Left colon (tissue), 2 donors: Measurements from ENCODE around the gene HSP90AA1. TPM values are rescaled to one million over a fixed set of nuclear protein-coding genes. Genes with fewer than 3 reads are reported as not detected.
"Not testable (repeated sequence)": the region's sequence is repeated elsewhere in the genome, so short reads cannot be mapped to it uniquely, and the experiment has no call there.

Source experiments
- ATAC-seq: fragments of 200-7000 bp; cut with Tn5 transposase; one replicate; pipeline ENCODE4 v1.9.1; 2020; ENCODE audit warnings: mild to moderate bottlenecking, moderate library complexity
- DNase-seq, 2 donors: peaks; one replicate each; pipeline ENCODE4 v3.0.0-alpha.2; 2020
- intact Hi-C, 2 donors: fragments of 100-400 bp; cut with DNase I in 1 of 2; cut with micrococcal nuclease in 1 of 2; formaldehyde crosslinking; loops; one replicate each; pipeline versions ENCODE4 v1.11.2 to v1.14.0; 2022; cut with DNase I, micrococcal nuclease
- total RNA-seq, 2 donors: library from RNA; stranded (reverse); fragmentation: NEBNext Ultra II Directional; extraction: Animal tissue kit (Norgen Biotek cat#: 25700); gene quantifications; one replicate each; pipeline ENCODE4 v1.2.1, GENCODE V29; 2021
- donor health status: DM: no; HTN: no; CAD: no.
- donor health status: DM: yes; HTN: yes; CAD: no.

The HSP90AA1 gene
- total RNA-seq, 2 donors from 2014 or later, result 182 to 274 TPM

DNA sequence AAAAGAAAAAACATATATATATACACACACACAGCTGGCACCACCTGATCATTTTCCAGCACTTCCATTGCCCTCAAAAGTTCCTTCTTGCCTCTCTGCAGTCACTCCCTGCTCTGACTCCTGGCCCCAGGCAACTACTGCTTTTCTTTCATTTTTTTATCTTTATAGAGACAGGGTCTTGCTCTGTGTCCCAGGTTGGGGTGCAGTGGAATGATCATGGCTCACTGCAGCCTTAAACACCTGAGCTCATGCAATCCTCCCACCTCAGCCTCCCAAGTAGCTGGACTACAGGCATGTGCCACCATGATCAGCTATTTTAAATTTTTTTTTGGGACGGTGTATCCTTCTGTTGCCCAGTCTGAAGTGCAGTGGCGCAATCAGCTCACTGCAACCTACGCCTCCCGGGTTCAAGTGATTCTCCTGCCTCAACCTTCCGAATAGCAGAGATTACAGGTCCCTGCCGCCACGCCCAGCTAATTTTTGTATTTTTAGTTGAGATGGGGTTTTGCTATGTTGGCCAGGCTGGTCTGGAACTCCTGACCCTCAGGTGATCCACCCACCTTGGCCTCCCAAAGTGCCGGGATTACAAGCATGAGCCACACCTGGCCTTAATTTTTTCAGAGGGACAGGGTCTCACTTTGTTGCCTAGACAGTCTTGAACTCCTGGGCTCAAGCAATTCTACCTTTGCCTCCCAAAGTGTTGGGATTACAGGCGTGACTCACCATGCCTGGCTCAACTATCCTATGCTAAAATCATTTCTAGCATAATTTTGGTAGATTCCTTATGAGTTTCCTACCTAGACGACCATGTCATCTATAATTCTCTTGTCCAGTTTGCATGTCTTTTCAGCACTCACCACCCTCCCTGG, 7.8 kb downstream of the HSP90AA1 start:
- DNase-seq, result no peak

DNA sequence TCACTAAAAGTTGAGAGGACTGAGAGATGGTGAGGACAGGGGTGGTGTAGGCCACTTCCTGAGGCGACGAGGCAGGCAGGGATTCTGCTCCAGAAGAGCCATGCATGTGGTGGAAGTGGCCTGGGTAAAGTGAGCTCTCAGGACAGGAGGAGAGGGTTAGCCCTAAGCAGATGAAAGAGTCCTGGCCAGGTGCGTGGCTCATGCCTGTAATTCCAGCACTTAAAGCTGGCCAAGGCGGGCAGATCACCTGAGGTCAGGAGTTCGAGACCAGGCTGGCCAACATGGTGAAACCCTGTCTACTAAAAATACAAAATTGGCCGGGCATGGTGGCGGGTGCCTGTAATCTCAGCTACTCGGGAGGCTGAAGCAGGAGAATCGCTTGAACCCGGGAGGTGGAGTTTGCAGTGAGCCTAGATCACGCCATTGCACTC, 8.5 kb downstream of the HSP90AA1 start:
- DNase-seq, intact Hi-C loops: not testable (repeated sequence)
- peak; percentile 16 for ATAC-seq

More for the DNA sequence above, 7.8 kb downstream of the HSP90AA1 start:
- ATAC-seq, result peak; percentile 12
- intact Hi-C loops, result no loop called here

DNA sequence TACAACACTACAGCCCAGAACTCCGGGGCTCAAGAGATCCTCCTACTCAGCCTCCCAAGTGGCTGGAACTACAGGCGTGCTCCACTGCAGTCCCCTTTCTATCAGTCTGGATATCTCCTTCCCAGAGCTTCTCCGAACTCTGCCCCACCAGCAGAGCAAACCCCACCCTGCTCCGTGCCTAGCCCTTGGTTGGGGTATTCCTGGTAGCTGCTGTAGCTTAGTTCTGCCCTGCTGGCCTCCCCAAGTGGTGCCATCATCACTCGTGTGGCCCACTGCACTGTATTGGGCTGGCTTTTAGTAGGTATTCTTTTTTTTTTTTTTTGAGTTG, 9.5 kb downstream of the HSP90AA1 start:
- ATAC-seq, result peak; percentile 9
- no peak for DNase-seq
- intact Hi-C loops, result no loop called here

DNA sequence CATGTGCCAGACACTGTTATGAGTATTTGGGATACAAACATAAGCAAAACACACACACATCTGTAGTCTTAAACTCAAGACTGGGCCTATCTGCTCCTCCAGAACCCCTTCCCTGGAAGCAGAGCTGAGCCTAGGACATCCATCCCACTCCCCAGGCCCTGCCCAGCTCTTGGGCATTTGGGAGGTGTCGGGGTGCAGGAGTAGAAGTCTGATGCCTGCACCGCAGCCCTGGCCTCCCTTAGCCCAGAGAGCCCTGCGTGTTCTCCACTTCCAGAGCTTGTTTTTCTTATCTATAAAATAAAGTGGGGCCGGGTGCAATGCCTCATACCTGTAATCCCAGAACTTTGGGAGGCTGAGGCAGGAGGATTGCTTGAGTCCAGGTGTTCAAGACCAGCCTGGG, 11.7 kb downstream of the HSP90AA1 start:
- intact Hi-C loops, result no loop called here
- ATAC-seq, result no peak
- no peak for DNase-seq

DNA sequence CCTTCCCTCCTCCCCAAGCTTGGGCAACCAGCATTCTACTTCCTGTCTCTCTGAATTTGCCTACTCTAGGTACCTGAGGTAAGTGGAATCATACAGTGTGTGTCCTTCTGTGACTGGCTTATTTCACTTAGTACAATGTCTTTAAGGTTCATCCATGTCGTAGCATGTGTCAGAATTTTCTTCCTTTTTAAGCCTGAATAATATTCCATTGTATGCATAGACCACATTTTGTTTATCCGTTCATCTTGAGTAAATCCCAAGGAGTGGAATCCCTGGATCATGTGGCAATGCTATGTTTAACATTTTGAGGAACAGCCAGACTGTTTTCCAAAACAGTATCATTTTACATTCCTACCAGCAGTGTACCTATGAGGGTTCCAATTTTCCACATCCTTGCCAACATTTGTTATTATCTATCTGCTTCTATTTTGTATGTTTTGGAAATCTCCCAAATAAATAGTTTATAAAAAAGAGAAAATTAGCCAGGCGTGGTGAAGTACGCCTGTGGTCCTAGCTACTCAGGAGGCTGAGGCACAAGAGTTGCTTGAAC, 12.4 kb downstream of the HSP90AA1 start:
- intact Hi-C loops, result no loop called here
- no peak for ATAC-seq
- DNase-seq, result no peak

DNA sequence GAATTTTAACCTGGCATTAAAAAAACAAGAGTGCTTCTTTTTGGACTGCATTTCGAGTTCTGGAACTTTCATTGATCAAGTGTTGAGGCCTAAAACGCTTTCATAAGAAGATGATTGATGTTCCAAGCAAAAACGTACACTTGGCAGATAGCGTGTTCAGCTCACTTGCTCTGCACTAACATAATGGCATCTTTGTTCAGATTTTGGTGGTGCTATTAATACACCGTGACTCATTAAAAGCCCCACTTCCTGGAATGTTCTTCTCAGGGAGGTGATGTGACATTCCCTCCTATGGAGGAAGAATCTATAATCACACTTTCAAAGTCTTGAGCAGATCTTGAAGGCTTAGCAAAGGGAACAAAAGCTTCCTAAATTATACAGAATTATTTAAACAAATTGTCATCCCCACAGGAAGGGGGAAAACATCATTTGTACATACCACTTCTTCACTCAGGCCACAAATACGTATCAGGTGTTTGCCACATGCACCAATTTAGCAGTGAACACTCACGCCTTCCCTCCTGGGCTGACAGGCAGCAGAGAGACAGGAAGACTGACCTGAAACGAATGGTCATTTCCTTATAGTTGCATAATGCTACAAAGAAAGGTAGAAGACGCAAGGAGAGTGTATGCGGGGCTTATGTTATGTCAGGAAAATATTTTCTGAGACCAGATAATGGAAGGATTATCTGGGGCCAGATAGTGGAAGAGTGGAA, 15.4 kb downstream of the HSP90AA1 start:
- intact Hi-C loops, result no loop called here
- DNase-seq (no peak), ATAC-seq (no peak)

DNA sequence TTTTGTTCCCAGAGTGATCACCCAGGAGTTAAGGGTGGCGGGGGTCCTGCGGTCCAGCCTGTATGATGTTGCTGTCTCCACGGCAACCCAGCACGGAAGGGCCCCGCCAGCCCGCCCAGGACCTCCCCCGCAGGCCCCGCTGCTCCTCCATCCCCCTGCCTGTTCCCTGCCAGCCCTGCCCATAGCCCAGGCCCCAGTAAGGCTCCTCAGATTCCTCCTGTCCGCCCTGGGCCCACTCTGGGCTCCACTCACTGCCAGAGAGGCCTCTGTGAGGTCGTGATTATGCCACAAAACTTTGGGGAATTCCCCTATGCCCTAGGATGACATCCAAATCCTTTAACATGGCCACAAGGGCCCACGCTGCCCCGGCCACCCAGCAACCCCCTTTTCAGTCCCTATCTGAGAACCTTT, 20.8 kb downstream of the HSP90AA1 start:
- no peak for DNase-seq
- no peak for ATAC-seq
- intact Hi-C loops, result no loop called here

DNA sequence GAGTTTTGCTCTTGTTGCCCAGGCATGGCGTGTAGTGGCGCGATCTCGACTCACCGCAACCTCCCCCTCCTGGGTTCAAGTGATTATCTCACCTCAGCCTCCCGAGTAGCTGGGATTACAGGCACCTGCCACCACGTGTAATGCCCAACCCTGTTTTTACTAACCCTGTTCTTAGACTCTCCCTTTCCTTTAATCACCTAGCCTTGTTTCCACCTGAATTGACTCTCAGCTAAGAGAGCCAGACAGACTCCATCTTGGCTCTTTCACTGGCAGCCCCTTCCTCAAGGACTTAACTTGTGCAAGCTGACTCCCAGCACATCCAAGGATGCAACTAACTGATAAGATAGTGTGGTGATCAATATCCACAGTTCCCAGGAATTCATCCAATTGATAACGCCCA, 22.3 kb downstream of the HSP90AA1 start:
- ATAC-seq, DNase-seq, intact Hi-C loops: not testable (repeated sequence)

DNA sequence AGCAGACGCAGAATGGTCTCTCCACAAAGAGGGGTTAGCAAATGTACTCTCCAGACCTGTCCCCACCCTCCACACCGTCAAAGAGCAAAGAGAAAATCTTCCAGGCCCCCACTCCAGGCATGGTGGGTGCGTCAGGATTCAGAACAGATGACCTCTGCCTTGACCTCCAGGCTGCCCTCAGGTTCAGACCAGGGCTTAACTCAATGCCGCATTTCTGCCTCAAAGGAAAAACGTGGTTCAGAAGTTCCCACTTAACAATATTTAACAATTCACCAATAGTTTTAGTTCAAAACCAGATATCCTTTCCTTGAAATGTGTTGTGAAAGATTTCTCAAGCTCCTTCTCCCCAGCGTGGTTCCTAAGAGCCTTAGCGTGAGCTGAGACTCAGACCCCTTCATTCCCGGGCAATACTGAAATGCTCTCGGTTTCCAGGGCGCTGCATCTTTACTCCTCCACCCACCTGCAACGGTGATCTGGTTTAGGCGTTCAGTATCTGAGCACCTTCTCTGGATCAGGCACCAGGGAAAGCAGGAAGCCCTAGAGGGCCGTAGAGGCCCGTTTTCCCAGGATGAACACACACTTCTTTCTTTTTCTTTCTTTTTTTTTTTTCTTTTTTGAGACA, 22.9 kb downstream of the HSP90AA1 start:
- intact Hi-C loops, result no loop called here
- ATAC-seq, result no peak
- DNase-seq, result no peak

DNA sequence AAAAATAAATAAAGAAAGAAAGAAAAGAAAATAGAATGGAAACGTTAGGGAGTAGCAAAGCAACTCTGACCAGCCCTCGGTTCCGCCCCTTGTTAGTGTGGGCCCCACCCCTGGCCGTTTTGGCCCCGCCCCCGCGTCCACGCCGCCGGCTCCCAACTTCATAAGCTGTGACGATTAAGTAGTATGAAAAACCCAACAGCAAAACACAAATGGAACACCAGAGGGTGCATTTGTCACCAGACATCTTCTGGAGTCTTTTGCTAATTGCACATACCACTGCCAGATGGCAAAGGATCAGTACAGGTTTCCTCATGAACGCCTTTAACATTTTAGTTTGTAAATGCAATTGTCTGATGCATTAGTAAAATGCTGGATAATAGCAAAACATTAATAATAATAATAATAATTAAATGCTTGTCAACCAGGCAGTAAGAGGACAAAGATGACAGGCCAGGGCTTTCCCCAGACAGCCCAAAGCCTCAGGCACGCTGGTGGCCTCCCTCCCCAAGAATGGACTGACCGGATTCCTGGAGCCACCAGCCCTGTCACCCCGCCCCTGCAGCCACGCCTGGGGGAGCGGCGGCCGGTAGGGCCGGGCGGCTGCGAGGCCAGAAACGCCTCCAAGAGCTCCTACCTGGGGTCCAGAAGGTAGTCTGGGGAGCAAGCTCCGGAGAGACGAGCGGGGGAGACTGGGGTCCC, 23.6 kb downstream of the HSP90AA1 start:
- intact Hi-C loops, result no loop called here
- ATAC-seq (peak; percentile 95), DNase-seq (peak; percentile 83 to 91)

DNA sequence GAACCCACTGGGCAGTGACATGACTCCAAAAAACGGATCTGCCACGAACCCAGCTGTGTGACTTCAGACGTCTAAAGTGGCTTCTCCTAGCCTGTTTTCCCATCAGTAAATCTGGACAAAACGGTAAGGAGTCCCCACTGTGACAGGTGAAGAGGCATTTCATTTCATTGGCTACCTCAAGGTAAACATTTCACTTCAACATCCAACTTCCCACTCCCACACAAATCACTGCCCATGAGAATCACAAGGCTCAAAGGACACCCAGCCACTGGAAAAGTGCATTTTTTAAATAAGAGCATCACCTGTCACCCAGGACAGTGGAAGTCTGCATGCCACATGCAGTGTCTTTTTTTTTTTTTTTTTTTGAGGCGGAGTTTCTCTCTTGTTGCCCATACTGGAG, 27.9 kb downstream of the HSP90AA1 start:
- intact Hi-C loops, result no loop called here
- ATAC-seq (no peak), DNase-seq (no peak)

DNA sequence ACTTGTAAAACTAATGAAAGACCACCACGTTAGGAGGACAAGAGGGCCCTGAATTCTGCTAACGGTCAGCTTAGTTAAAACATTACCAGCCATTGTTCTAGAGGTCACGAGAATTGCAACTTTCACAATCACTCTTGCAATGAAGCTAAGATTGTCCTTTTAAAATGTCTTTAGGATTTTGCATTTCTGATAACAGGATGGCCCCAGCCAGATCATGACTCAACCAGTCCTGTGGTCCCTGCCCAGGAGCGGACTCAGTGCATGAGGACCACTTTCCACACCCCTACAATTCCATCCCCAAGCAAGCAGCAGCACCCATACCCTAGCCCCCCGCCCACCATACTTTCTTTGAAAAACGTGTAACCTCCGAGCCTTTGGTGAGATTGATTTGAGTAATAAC, 28.7 kb downstream of the HSP90AA1 start:
- DNase-seq, result no peak
- no peak for ATAC-seq
- intact Hi-C loops, result no loop called here

DNA sequence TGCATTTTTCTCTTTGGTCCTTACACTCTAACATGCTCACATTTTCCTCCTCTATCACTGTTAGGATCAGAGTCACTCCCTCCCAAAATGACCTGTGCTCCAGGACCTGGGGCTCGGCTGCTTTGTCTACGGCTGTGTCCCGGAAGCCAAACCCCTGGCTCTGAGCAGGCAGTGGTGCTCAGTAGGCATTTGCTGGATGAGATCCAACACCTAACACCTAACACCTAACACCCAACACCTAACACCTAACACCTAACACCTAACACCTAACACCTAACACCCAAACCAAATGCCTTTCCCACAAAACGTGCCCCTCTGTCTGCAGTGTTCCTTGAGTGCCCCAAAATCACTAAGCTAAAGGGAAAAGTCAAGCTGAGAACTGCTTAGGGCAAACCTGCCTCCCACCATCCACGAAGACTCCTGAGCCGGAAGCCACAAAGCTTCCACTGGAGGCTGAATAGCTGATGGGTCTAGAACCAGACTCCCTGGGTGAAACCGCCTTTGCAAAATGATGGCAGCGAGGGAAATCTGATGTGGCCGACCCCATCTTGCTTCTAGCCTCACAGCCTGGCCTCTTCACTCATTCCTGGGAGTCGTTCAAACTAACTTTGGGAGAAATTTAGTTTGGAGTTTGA, 29.2 kb downstream of the HSP90AA1 start:
- no peak for DNase-seq

DNA sequence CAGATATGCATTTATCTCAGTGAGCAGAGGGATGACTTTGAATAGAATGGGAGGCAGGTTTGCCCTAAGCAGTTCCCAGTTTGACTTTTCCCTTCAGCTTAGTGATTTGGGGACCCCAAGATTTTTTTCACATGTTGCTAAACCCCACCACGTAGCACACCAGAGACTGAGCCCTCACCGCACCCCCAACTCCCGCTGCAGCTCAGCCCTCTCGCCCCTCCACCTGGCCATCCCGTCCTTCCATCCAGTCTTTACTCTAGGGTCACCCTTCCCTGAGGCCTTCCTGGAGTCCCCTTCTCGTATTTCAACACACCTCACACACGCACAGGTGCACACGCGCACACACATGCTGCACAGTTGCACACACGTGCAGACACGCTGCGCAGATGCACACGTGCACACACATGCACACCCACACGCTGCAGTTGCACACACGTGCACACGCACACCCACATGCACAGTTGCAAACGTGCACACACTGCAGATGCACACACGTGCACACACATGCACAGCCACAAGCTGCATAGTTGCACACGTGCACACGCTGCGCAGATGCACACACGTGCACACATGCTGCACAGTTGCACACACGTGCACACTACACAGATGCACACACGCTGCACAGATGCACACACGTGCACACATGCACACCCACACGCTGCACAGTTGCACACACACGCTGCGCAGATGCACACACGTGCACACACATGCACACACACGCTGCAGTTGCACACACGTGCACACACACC, 30.0 kb downstream of the HSP90AA1 start:
- DNase-seq (no peak), ATAC-seq (no peak)
- intact Hi-C loops, result no loop called here

More for the DNA sequence above, 29.2 kb downstream of the HSP90AA1 start:
- no peak for ATAC-seq
- intact Hi-C loops, result no loop called here

DNA sequence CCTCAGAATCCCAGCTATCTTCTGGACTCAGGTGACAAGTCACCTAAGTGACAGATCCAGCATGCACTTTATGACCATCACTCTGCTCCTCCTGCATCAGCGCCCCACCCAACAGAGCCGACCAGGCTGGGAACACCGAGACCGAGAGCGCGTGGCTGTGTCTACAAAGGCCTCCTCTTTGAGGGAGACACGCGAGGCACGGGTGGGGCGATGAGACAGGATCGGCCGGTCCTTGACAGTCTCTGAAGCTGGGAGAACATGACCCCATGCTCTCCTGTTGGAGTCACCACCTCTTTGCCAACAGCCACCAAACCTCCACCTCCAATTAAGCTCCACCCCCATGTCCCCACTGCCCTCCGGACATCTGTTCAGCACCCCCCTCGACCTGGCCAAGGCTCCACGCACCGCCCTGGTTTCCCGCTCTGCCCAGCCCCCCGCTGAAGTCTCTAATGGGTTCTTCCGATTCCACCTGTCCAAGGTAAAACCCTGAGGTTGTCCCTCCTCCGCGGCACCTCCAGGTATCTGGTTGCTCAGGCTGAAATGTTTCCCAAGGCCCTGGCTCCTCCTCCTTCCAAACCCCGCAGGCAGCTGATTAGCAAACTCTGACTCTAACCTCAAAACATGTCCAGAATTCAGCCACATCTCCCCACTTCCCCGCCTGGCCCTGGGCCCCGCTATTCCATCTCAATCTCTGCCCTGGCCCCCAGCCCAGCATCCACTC, 31.5 kb downstream of the HSP90AA1 start:
- no peak for DNase-seq
- peak; percentile 42 for ATAC-seq
- intact Hi-C loops, result no loop called here

DNA sequence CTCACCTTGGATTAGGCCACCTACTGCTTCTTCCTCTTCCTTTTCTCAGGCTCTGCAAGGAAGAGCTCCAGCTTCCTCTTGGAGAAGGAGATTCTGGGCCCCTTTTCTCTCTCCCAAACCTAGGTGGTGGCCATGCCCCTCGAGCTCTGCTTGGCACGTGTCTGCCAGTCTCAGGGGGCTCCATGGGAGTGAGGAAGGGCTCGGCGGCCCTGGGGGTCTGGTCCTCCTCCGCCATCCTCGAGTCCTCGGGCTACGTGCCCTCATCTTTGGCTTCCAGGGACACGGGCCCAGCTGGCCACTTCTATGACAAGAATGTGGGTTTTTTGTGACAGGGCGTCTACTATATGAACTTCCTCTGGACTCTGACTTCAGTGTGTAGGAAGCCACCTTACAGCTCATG, 34.3 kb downstream of the HSP90AA1 start:
- DNase-seq (no peak), ATAC-seq (no peak)
- intact Hi-C loops, result no loop called here

DNA sequence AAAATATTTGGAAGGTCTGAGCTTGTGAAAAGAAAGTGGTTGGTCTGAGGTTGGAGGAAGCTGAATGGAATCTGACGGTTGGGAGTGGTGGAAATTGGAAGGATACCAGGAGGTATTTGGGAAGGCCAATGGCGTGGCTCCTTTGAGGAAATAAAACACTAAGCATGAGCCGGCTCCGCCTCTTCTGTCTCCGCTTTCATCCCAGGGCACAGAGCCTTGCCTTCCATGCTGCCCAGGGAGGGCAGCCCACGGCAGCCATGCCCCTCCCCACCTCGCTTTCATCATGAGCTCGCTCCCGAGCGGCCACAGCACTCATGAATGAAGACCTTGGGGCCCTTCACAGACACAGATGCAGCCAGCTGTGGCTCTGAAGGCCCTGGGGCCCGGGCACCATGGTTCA, 36.2 kb downstream of the HSP90AA1 start:
- intact Hi-C loops, result no loop called here
- ATAC-seq (no peak), DNase-seq (no peak)
